HG03095 (cell line): ENCODE results near the gene NOC2L.
"Not testable (repeated sequence)": the region's sequence is repeated elsewhere in the genome, so short reads cannot be mapped to it uniquely, and the experiment has no call there.

ENCODE experiments used
- ATAC-seq: cut with Tn5 transposase; IDR thresholded peaks from one replicate; pipeline ENCODE4 v1.9.1; 2021; ENCODE audit warnings: moderate library complexity; ENCODE audit not compliant: unreplicated experiment

Gene NOC2L

GRCh38 chr1:962381-963300 lies 3.6 kb upstream of the NOC2L start:
- no peak for ATAC-seq

- peak; percentile 7 for ATAC-seq
These were observed 2.1 kb upstream of the NOC2L start for GRCh38 chr1:961132-961669.

GRCh38 chr1:960363-961131 lies 1.5 kb upstream of the NOC2L start, which contains the start of gene KLHL17:
Gene KLHL17, plus strand, starts transcription at chr1:960584. Its CDS starts 110 bp downstream, at chr1:960694.
- peak; percentile 38 for ATAC-seq

- no peak for ATAC-seq
These were observed 791 bp upstream of the NOC2L start for GRCh38 chr1:959731-960362.

GRCh38 chr1:956636-957035 lies 2.4 kb downstream of the NOC2L start:
- no peak for ATAC-seq

- no peak for ATAC-seq
These were observed 3.6 kb downstream of the NOC2L start for GRCh38 chr1:955474-955873.

- no peak for ATAC-seq
These were observed 4.1 kb downstream of the NOC2L start for GRCh38 chr1:954927-955326.

- ATAC-seq: no peak
These were observed 5.3 kb downstream of the NOC2L start for GRCh38 chr1:953524-954320.

- ATAC-seq: no peak
These were observed 6.5 kb downstream of the NOC2L start for GRCh38 chr1:952603-953002.

- no peak for ATAC-seq
These were observed 6.9 kb downstream of the NOC2L start for GRCh38 chr1:952201-952600.

GRCh38 chr1:951364-951763 lies 7.7 kb downstream of the NOC2L start:
- no peak for ATAC-seq

GRCh38 chr1:950881-951280 lies 8.2 kb downstream of the NOC2L start:
- no peak for ATAC-seq

GRCh38 chr1:950268-950667 lies 8.8 kb downstream of the NOC2L start:
- no peak for ATAC-seq

GRCh38 chr1:947958-948357 lies 11.1 kb downstream of the NOC2L start:
- ATAC-seq: no peak

- ATAC-seq: not testable (repeated sequence)
These were observed 12.2 kb downstream of the NOC2L start for GRCh38 chr1:946811-947210.

- no peak for ATAC-seq
These were observed 13.1 kb downstream of the NOC2L start for GRCh38 chr1:945688-946556.

- ATAC-seq: no peak
These were observed 14.4 kb downstream of the NOC2L start for GRCh38 chr1:944341-945325.
